Activated CD4-positive, alpha-beta T cell treated with anti-CD3 and anti-CD28 coated beads, Interleukin-2, amount 10 ng/mL, durations not matched to agents 24 days and 14 days (primary cell): ENCODE results near the gene RHOH. TPM values are rescaled to one million over a fixed set of nuclear protein-coding genes. Genes with fewer than 3 reads are reported as not detected.

ENCODE experiments used
- DNase-seq: peaks from one replicate; pipeline ENCODE4 v3.0.0; 2022
- H3K27ac Mint-ChIP-seq: one replicate; pipeline ENCODE4 v1.8.0; 2022; ENCODE audit warnings: mild to moderate bottlenecking, mixed read lengths
- H3K27me3 Mint-ChIP-seq: one replicate; pipeline ENCODE4 v1.8.0; 2022; ENCODE audit warnings: mixed read lengths
- H3K36me3 Mint-ChIP-seq: one replicate; pipeline ENCODE4 v1.8.0; 2022; ENCODE audit warnings: low read depth, mild to moderate bottlenecking, mixed read lengths
- H3K4me1 Mint-ChIP-seq: one replicate; pipeline ENCODE4 v1.8.0; 2021; ENCODE audit warnings: mixed read lengths
- H3K4me3 Mint-ChIP-seq: one replicate; pipeline ENCODE4 v1.8.0; 2022; ENCODE audit warnings: mild to moderate bottlenecking, moderate library complexity, mixed read lengths
- H3K9me3 Mint-ChIP-seq: one replicate; pipeline ENCODE4 v1.8.0; 2021; ENCODE audit warnings: mixed read lengths
- intact Hi-C: fragments of 100-400 bp; cut with micrococcal nuclease; formaldehyde crosslinking; loops from one replicate; pipeline ENCODE4 v1.15.1; 2023
- total RNA-seq: library from RNA; stranded (reverse); gene quantifications from 2 replicates; pipeline ENCODE4 v1.2.3, GENCODE V29; 2022

Gene RHOH
- total RNA-seq, 1 donor from 2014 or later: 107 TPM

DNA sequence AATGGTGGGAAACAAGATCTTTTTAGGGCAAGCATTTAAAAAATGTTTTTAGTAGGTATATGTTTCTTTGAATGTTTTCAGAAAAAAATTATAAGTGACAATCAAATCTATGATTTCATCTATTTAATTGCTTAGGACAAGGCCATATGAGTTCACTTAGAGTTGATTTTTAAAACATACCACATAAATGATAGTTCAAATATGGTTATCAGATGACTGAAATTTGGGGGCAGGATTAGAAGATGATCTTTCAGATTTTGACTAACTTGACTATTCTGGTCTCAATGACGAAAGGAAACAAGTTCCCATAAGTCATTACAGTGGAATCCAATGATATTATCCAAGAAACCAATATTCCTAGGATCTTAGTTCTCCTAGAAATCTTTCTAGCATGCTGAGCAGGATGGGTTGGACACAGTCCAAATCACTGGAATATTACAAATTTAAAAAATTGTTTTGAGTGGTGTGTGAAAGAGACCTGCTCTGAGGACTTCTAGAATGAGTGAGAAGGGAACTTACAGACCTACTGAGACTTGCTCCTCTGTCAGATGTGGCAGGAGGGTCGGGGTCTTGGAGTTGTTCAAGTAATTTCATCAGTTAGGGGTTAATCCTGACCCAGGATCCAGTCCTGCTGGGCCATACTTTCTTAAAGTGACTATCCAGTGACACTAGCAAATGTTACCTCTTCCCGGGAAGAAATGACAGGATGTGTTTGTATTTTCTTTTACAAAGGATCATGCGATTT is 20.0 kb downstream of the RHOH start:
- Mint-ChIP-seq H3K4me3 (peak overlapping the region; percentile 45), H3K27me3 (no peaks in the 10 kb centered on the region), H3K27ac (peak overlapping the region; percentile 91), H3K4me1 (peaks cover 85% of the 10 kb centered on the region), H3K36me3 (peaks cover 82% of the 10 kb centered on the region), H3K9me3 (no peaks in the 10 kb centered on the region)
- intact Hi-C loops: no loop called here
- no peak for DNase-seq

DNA sequence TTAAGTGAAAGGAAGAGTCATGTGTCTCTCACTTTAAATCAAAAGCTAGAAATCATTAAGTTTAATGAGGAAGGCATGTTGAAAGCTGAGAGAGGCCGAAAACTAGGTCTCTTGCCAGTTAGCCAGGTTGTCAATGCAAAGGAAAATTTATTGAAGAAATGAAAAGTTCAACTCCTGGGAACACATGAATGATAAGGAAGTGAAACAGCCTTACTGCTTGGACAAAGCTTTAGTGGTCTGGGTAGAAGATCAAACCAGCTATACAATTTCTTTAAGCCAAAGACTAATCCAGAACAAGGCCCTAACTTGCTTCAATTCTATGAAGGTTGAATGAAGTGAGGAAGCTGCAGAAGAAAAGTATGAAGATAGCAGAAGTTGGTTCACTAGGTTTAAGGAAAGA is 24.9 kb downstream of the RHOH start:
- H3K27ac Mint-ChIP-seq: peak overlapping the region; percentile 54
- peaks cover 77% of the 10 kb centered on the region for H3K36me3 Mint-ChIP-seq
- intact Hi-C loops: no loop called here

DNA sequence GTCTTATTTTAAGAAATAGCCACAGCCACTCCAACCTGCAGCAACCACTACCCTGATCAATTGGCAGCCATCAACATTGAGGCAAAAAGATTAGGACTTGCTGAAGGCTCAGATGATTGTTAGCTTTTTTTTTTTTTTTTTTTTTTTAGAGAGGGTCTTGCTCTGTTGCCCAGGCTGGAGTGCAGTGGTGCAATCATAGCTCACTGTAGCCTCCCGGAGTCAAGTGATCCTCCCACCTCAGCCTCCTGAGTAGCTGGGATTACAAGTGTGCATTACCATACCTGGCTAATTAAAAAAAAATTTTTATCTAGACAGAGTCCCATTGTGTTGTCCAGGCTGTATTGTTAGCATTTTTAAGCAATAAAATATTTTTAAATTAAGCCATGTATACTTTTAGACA is 26.5 kb downstream of the RHOH start:
- H3K27ac Mint-ChIP-seq: no peak overlapping the region

More for the DNA sequence above, 24.9 kb downstream of the RHOH start:
- H3K27me3 Mint-ChIP-seq: no peaks in the 10 kb centered on the region
- H3K4me3 Mint-ChIP-seq: peak overlapping the region; percentile 4
- peaks cover 79% of the 10 kb centered on the region for H3K4me1 Mint-ChIP-seq
- H3K9me3 Mint-ChIP-seq: peaks cover 5% of the 10 kb centered on the region
- DNase-seq: no peak

GRCh38 chr4:40224432-40224831 is 27.6 kb downstream of the RHOH start:
- Mint-ChIP-seq H3K27ac (peak overlapping the region; percentile 94), H3K9me3 (peaks cover 5% of the 10 kb centered on the region), H3K36me3 (peaks cover 74% of the 10 kb centered on the region), H3K27me3 (no peaks in the 10 kb centered on the region), H3K4me3 (peak overlapping the region; percentile 55), H3K4me1 (peaks cover 77% of the 10 kb centered on the region)
- intact Hi-C loops: no loop called here
- DNase-seq: no peak

More for the DNA sequence above, 26.5 kb downstream of the RHOH start:
- H3K9me3 Mint-ChIP-seq: peaks cover 5% of the 10 kb centered on the region
- intact Hi-C loops: no loop called here
- H3K4me1 Mint-ChIP-seq: peaks cover 75% of the 10 kb centered on the region
- peaks cover 68% of the 10 kb centered on the region for H3K36me3 Mint-ChIP-seq
- no peak for DNase-seq
- no peaks in the 10 kb centered on the region for H3K27me3 Mint-ChIP-seq
- no peak overlapping the region for H3K4me3 Mint-ChIP-seq

DNA sequence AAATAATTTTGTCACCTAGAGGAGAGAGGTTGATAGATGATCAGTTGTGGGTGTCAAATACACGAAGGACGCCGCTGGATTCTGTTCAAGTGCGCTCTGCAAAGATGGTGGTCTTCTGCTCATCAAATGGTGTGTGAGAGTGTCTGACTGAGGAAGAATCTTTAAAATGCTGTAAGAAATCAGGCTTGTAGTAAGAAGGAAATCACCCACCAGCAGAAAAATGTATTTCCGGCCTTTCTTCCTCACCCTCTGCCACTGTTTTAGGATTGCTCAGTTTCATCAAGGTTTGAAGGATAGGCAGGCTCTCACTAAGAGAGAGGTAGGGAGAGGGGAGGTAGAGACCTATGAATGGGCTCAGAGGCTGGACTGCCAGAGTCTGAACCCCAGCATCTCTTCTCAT is 28.7 kb downstream of the RHOH start:
- Mint-ChIP-seq H3K27ac (peak overlapping the region; percentile 94), H3K27me3 (no peaks in the 10 kb centered on the region), H3K4me1 (peaks cover 78% of the 10 kb centered on the region), H3K36me3 (peaks cover 71% of the 10 kb centered on the region), H3K9me3 (peaks cover 5% of the 10 kb centered on the region), H3K4me3 (peak overlapping the region; percentile 75)
- intact Hi-C loops: loop anchor here (5.0 kb wide), 1 partner anchor 497 kb away; no protein-coding TSS in a partner anchor
- no peak for DNase-seq

GRCh38 chr4:40227284-40227683 is 30.5 kb downstream of the RHOH start:
- H3K27me3 Mint-ChIP-seq: no peaks in the 10 kb centered on the region
- intact Hi-C loops: loop anchor here (1.0 to 5.0 kb wide), 6 partner anchors 15 to 495 kb away; no protein-coding TSS in a partner anchor
- peaks cover 69% of the 10 kb centered on the region for H3K36me3 Mint-ChIP-seq
- peak overlapping the region; percentile 75 for H3K4me3 Mint-ChIP-seq
- peaks cover 5% of the 10 kb centered on the region for H3K9me3 Mint-ChIP-seq
- H3K27ac Mint-ChIP-seq: peak overlapping the region; percentile 94
- DNase-seq: peak; percentile 85
- H3K4me1 Mint-ChIP-seq: peaks cover 78% of the 10 kb centered on the region

DNA sequence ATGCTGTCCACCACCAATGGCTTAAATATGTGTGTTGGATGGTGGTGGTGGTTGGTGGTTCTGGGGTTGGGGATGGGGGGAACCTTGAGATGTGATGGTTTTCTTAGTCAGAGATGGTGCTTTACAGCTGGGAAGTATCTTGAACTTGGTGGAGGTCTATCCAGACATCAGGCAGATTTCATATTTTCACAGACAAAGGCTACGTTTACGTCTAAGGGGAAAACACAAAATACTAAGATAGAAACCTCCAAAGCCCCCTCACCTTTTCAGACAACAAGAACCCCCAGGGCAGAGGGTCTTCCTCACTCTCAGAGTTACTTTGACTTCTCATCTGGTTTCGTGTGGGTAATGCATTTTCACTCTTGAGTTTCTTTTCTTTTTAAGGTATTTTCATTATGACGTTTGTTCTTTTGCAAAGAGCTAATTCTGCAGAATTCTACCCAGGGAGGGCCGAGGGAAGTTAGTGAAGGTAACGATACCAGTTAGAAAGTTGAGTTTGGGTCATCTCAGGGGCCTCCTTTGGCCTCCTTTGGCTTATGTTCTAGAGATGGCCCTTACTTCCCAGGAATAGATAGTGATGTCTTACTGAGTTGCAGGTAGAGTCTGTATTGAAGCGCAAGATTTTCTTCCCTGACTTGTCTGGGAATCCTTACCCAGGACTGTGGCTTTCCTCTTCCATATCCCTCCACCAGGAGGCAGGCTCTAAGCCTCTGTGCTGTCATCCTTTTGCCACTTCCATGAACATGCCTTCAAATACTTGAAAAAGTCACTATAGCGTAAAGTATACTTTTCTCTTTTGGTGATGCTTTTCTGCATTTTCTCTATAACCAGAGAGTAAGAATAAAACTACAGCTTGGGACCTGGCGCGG is 31.9 kb downstream of the RHOH start:
- H3K4me1 Mint-ChIP-seq: peaks cover 76% of the 10 kb centered on the region
- DNase-seq: peak; percentile 80
- H3K27ac Mint-ChIP-seq: peak overlapping the region; percentile 98
- intact Hi-C loops: loop anchor here (1.0 to 5.0 kb wide), 9 partner anchors 23 to 494 kb away; partner anchors contain the start of gene N4BP2
- no peaks in the 10 kb centered on the region for H3K27me3 Mint-ChIP-seq
- peaks cover 4% of the 10 kb centered on the region for H3K9me3 Mint-ChIP-seq
- H3K36me3 Mint-ChIP-seq: peaks cover 66% of the 10 kb centered on the region
- peak overlapping the region; percentile 82 for H3K4me3 Mint-ChIP-seq

- H3K4me3 Mint-ChIP-seq: peak overlapping the region; percentile 82
- peaks cover 73% of the 10 kb centered on the region for H3K4me1 Mint-ChIP-seq
- peak overlapping the region; percentile 98 for H3K27ac Mint-ChIP-seq
- no peaks in the 10 kb centered on the region for H3K27me3 Mint-ChIP-seq
- peaks cover 4% of the 10 kb centered on the region for H3K9me3 Mint-ChIP-seq
- intact Hi-C loops: loop anchor here (1.0 kb wide), 1 partner anchor 11 kb away; no protein-coding TSS in a partner anchor
- H3K36me3 Mint-ChIP-seq: peaks cover 60% of the 10 kb centered on the region
- no peak for DNase-seq
These were observed 34.6 kb downstream of the RHOH start for GRCh38 chr4:40231316-40231863.

DNA sequence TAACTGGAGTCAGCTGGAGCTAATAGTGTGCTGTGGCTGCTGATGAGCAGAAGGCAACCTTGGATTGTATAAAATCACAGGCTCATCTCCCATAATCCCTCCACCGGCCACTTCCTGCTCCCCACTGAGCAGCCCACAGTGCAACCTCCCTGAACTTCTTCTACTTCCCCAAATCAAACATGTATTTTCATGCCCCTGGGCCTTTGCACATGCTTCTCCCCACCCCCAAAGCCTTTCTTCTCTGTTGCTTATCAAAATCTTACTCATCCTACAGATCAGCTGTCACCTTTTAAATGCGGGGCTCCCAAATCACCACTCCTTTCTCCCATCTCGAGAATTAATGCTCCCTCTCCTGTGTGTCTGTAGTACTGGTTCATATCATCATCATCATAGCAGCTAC is 35.8 kb downstream of the RHOH start:
- peaks cover 74% of the 10 kb centered on the region for H3K4me1 Mint-ChIP-seq
- intact Hi-C loops: no loop called here
- no peaks in the 10 kb centered on the region for H3K27me3 Mint-ChIP-seq
- peak overlapping the region; percentile 87 for H3K27ac Mint-ChIP-seq
- peaks cover 63% of the 10 kb centered on the region for H3K36me3 Mint-ChIP-seq
- no peak for DNase-seq
- peaks cover 4% of the 10 kb centered on the region for H3K9me3 Mint-ChIP-seq
- peak overlapping the region; percentile 68 for H3K4me3 Mint-ChIP-seq

DNA sequence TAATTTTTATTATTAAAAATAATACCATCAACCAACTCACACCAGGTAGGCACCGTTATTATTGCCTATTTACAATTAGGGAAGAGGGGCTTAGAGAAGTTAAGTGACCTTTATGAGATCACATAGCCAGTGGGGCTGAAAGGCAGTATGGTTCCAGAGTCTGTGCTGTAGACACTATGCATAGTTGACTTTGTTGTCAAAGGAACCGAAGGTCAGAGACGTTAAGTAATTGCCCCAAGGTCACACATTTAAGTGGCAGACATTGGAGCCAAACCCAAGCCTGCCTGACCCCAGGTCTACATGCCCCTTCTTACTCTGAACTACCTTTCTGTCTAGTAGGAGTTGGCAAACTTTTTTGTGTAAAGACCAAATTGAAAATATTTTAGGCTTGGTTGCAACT is 36.4 kb downstream of the RHOH start:
- Mint-ChIP-seq H3K4me3 (no peak overlapping the region), H3K4me1 (peaks cover 77% of the 10 kb centered on the region), H3K27ac (peak overlapping the region; percentile 37), H3K27me3 (no peaks in the 10 kb centered on the region), H3K9me3 (peaks cover 9% of the 10 kb centered on the region), H3K36me3 (peaks cover 69% of the 10 kb centered on the region)
- intact Hi-C loops: no loop called here
- no peak for DNase-seq

- Mint-ChIP-seq H3K4me1 (peaks cover 74% of the 10 kb centered on the region), H3K27me3 (no peaks in the 10 kb centered on the region), H3K27ac (peak overlapping the region; percentile 83), H3K4me3 (peak overlapping the region; percentile 50), H3K36me3 (peaks cover 66% of the 10 kb centered on the region), H3K9me3 (peaks cover 10% of the 10 kb centered on the region)
- no peak for DNase-seq
- intact Hi-C loops: no loop called here
These were observed 37.7 kb downstream of the RHOH start for GRCh38 chr4:40234519-40235039.

DNA sequence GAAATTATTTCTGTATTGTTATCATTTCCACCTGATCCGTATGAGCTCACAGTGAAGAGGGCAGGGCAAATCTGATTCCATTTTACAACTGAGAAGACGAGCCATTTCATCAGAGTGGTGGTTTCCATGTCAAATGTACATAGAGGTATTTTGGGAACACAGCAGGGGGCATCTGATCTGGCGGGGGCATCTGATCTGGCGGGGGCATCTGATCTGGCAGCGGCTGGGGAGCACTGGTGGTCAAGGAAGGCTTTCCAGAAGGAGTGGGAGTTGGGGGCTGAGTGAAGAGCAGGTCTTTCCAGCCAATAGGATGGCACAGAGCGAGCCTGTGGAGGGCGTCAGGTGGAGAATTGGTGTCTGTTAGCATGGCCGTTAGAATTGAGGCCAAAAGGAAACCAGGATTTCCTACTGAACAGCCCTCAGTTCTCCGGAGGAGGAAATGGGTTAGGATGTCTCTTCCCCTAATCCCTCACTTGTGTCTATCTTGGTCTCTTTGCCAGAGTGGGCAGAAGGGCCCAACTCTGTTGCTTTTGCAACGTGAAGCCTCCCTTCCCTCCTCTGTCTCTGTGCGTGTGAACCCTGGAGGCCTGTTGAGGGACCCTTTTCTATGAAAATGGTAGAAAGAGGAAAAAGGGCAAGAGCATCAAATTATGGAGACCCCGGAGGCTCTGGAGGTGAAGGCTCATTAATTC is 41.3 kb downstream of the RHOH start:
- Mint-ChIP-seq H3K36me3 (peaks cover 67% of the 10 kb centered on the region), H3K4me1 (peaks cover 74% of the 10 kb centered on the region), H3K27ac (peak overlapping the region; percentile 95), H3K4me3 (peak overlapping the region; percentile 75), H3K9me3 (peaks cover 5% of the 10 kb centered on the region), H3K27me3 (no peaks in the 10 kb centered on the region)
- DNase-seq: peak; percentile 71
- intact Hi-C loops: loop anchor here (1.0 to 2.0 kb wide), 2 partner anchors 8 to 17 kb away; no protein-coding TSS in a partner anchor
